Stomach (tissue), 4 donors: ENCODE data around the gene PICK1.

Source experiments
- EP300 ChIP-seq: sonication (generic); formaldehyde crosslinking; IDR thresholded peaks from one replicate; pipeline ENCODE4 v1.6.1; 2017; ENCODE audit warnings: antibody characterized with exemption
- POLR2A ChIP-seq, 4 donors: fragments of 450-650 bp; IDR thresholded peaks; one replicate each; pipeline ENCODE4 v1.6.1; 2016; ENCODE audit warnings: antibody characterized with exemption in 4 of 4, control low read depth in 2 of 4, mild to moderate bottlenecking in 1 of 4, moderate library complexity in 1 of 4

DNA sequence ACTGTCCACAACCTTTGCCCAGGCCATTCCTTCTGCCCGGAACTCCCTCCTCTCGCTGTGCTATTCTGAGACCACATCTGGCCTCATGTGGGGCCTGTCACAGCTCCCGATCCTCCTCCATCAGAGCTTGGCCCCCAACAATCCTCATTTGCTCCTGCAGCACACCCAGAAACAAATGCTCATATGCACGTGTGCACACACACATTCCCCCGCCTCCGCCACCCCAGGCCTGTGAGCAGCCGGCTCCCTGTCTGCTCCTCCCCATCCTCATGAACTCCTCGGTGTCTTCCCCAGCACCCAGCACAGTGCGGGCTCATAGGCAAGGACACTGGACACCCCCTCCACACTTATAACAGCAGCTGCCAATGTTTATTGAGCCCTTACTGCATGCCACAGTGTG, 29.7 kb upstream of the PICK1 start:
- no peak for TF ChIP-seq EP300
- no peak for TF ChIP-seq POLR2A (IDR thresholded peaks at IDR 0.05)
